Parathyroid adenoma (tissue), 2 donors: Measurements from ENCODE around the gene PREX1.
"Not testable (repeated sequence)": the region's sequence is repeated elsewhere in the genome, so short reads cannot be mapped to it uniquely, and the experiment has no call there.

Experiments used
- H2AFZ ChIP-seq: fragments of 300-600 bp; sonication (generic); one replicate; pipeline ENCODE4 v1.7.0; 2017; ENCODE audit warnings: antibody characterized with exemption, mild to moderate bottlenecking
- H3K27ac ChIP-seq: fragments of 300-600 bp; sonication (generic); one replicate; pipeline ENCODE4 v1.7.0; 2017
- H3K27me3 ChIP-seq: fragments of 300-600 bp; sonication (generic); one replicate; pipeline ENCODE4 v1.7.0; 2017; ENCODE audit warnings: low read length; ENCODE audit not compliant: control insufficient read depth, insufficient read depth
- H3K36me3 ChIP-seq: fragments of 300-600 bp; sonication (generic); one replicate; pipeline ENCODE4 v1.7.0; 2017; ENCODE audit warnings: low read length; ENCODE audit not compliant: control insufficient read depth, insufficient read depth
- H3K4me1 ChIP-seq: fragments of 300-600 bp; sonication (generic); one replicate; pipeline ENCODE4 v1.7.0; 2017; ENCODE audit warnings: control low read depth
- H3K4me2 ChIP-seq: fragments of 300-600 bp; sonication (generic); one replicate; pipeline ENCODE4 v1.7.0; 2017; ENCODE audit warnings: low read length
- H3K4me3 ChIP-seq: fragments of 300-600 bp; sonication (generic); one replicate; pipeline ENCODE4 v1.7.0; 2017; ENCODE audit warnings: low read depth, low read length
- H3K79me2 ChIP-seq: fragments of 300-600 bp; sonication (generic); one replicate; pipeline ENCODE4 v1.7.0; 2017; ENCODE audit warnings: control low read depth
- H3K9ac ChIP-seq: fragments of 300-600 bp; sonication (generic); one replicate; pipeline ENCODE4 v1.7.0; 2017; ENCODE audit warnings: mild to moderate bottlenecking
- H3K9me3 ChIP-seq: fragments of 300-600 bp; sonication (generic); one replicate; pipeline ENCODE4 v1.7.0; 2017; ENCODE audit warnings: low read length; ENCODE audit not compliant: control insufficient read depth
- TF ChIP-seq, protein P1 (sequence below): fragments of 300-600 bp; sonication (generic); IDR thresholded peaks from one replicate; pipeline ENCODE4 v1.7.0; 2017; ENCODE audit warnings: antibody characterized with exemption, mild to moderate bottlenecking
- donor health status: primary hyperparathyroidism.

Gene PREX1

GRCh38 chr20:48846516-48847492 lies 19.0 kb upstream of the PREX1 start:
- Histone ChIP-seq H3K9me3 (no peaks in the 10 kb centered on the region), H3K4me3 (no peak overlapping the region), H3K27me3 (no peaks in the 10 kb centered on the region), H3K4me1 (no peaks in the 10 kb centered on the region), H3K9ac (no peak overlapping the region), H3K79me2 (no peaks in the 10 kb centered on the region), H3K4me2 (no peak overlapping the region), H3K27ac (no peak overlapping the region), H3K36me3 (no peaks in the 10 kb centered on the region), H2AFZ (no peak overlapping the region)
- TF ChIP-seq, protein P1, sequence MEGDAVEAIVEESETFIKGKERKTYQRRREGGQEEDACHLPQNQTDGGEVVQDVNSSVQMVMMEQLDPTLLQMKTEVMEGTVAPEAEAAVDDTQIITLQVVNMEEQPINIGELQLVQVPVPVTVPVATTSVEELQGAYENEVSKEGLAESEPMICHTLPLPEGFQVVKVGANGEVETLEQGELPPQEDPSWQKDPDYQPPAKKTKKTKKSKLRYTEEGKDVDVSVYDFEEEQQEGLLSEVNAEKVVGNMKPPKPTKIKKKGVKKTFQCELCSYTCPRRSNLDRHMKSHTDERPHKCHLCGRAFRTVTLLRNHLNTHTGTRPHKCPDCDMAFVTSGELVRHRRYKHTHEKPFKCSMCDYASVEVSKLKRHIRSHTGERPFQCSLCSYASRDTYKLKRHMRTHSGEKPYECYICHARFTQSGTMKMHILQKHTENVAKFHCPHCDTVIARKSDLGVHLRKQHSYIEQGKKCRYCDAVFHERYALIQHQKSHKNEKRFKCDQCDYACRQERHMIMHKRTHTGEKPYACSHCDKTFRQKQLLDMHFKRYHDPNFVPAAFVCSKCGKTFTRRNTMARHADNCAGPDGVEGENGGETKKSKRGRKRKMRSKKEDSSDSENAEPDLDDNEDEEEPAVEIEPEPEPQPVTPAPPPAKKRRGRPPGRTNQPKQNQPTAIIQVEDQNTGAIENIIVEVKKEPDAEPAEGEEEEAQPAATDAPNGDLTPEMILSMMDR, result no peak

GRCh38 chr20:48845721-48846306 lies 18.0 kb upstream of the PREX1 start:
- H3K4me3 ChIP-seq, result no peak overlapping the region
- no peak overlapping the region for H2AFZ ChIP-seq
- no peaks in the 10 kb centered on the region for H3K4me1 ChIP-seq
- H3K27ac ChIP-seq, result no peak overlapping the region
- no peaks in the 10 kb centered on the region for H3K9me3 ChIP-seq
- no peak overlapping the region for H3K4me2 ChIP-seq
- TF ChIP-seq, protein P1, result no peak
- H3K27me3 ChIP-seq, result no peaks in the 10 kb centered on the region
- H3K36me3 ChIP-seq, result no peaks in the 10 kb centered on the region
- H3K9ac ChIP-seq, result no peak overlapping the region
- no peaks in the 10 kb centered on the region for H3K79me2 ChIP-seq

- Histone ChIP-seq H3K27me3 (no peaks in the 10 kb centered on the region), H3K4me1 (no peaks in the 10 kb centered on the region), H3K9ac (no peak overlapping the region), H3K4me3 (no peak overlapping the region), H3K4me2 (no peak overlapping the region), H2AFZ (no peak overlapping the region), H3K27ac (no peak overlapping the region), H3K9me3 (no peaks in the 10 kb centered on the region), H3K36me3 (no peaks in the 10 kb centered on the region), H3K79me2 (no peaks in the 10 kb centered on the region)
- TF ChIP-seq, protein P1, result no peak
Measured at GRCh38 chr20:48844996-48845395, 17.2 kb upstream of the PREX1 start.

DNA sequence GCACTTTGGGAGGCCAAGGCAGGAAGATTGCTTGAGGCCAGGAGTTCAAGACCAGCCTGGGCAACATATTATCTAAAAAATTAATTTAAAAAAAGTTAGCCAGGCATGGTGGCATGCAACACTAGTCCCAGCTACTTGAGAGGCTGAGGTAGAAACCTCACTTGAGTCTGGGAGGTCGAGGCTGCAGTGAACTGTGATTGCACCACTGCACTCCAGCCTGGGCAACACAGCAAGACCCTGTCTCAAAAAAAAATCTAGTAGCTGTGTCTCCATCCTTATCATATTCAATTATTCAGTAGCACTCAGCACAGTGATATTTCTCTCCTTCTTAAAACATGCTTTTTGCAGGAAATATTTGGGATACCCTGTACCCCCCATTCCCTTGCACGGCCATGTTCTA lies 16.1 kb upstream of the PREX1 start:
- H3K4me3 ChIP-seq, H3K4me1 ChIP-seq, H2AFZ ChIP-seq, H3K4me2 ChIP-seq, H3K27ac ChIP-seq, H3K36me3 ChIP-seq, H3K9ac ChIP-seq, H3K9me3 ChIP-seq, H3K27me3 ChIP-seq, H3K79me2 ChIP-seq: not testable (repeated sequence)

- Histone ChIP-seq H3K4me2 (no peak overlapping the region), H3K36me3 (no peaks in the 10 kb centered on the region), H3K9ac (no peak overlapping the region), H3K4me3 (no peak overlapping the region), H3K27me3 (no peaks in the 10 kb centered on the region), H2AFZ (no peak overlapping the region), H3K4me1 (no peaks in the 10 kb centered on the region), H3K9me3 (no peaks in the 10 kb centered on the region), H3K27ac (no peak overlapping the region), H3K79me2 (no peaks in the 10 kb centered on the region)
- TF ChIP-seq, protein P1, result no peak
Measured at GRCh38 chr20:48843057-48843806, 15.4 kb upstream of the PREX1 start.
